GM19193 (cell line): Measurements from ENCODE around the gene WDR27.

ENCODE experiments used
- POLR2A ChIP-seq: IDR thresholded peaks from 4 replicates; pipeline ENCODE4 v1.6.1; 2011; ENCODE audit not compliant: insufficient read depth, insufficient read length; ENCODE audit errors: extremely low read depth

The WDR27 gene

GRCh38 chr6:169684056-169684455 lies 17.8 kb downstream of the WDR27 start:
- no peak for TF ChIP-seq POLR2A

- TF ChIP-seq POLR2A, result no peak
Observed at GRCh38 chr6:169678342-169678741, 23.5 kb downstream of the WDR27 start.

- TF ChIP-seq POLR2A, result no peak
Observed at GRCh38 chr6:169677096-169677495, 24.7 kb downstream of the WDR27 start.

GRCh38 chr6:169675011-169675410 lies 26.8 kb downstream of the WDR27 start:
- TF ChIP-seq POLR2A, result no peak

DNA sequence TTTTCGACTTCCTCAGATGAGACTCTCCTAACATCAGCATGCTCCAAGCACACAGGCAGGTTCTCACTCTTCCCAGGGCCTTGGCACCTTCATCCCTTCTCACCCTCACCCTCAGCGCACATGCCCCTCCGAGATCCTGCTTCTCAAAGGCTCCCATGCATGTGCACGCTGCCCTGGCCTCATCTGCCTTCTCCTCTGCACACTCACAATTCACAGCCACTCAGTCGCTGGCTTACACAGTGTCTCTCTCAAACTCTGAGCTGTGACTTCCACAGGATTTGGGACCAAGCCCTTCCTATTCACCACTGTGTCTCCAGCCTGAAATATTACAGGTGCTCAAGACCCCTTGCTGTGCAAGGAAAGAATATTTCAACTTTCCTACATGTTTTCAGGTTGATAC lies 30.3 kb downstream of the WDR27 start:
- TF ChIP-seq POLR2A, result no peak

- no peak for TF ChIP-seq POLR2A
Observed at GRCh38 chr6:169669889-169670288, 31.9 kb downstream of the WDR27 start.

- no peak for TF ChIP-seq POLR2A
Observed at GRCh38 chr6:169669147-169669546, 32.7 kb downstream of the WDR27 start.

GRCh38 chr6:169668203-169668847 lies 33.5 kb downstream of the WDR27 start:
- no peak for TF ChIP-seq POLR2A

DNA sequence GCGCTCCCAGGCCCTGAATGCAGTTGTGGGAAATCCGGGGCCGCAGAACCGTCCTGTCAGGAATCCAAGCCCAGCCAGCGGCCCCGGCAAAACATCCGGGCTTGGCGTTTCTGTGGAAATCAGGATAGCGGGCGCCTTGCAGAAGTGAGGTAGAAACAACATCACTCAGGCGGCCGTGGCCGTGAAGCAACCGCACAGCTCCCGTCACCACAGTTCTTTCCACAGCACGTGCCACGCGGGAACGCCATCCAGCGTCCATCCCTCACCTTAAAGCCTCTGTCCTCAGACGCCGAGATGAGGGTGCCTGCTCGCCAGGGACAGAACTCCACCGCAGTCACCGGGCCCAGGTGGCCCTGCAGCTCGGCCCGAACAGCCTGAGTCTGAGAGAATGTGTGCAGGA lies 34.1 kb downstream of the WDR27 start:
- no peak for TF ChIP-seq POLR2A

DNA sequence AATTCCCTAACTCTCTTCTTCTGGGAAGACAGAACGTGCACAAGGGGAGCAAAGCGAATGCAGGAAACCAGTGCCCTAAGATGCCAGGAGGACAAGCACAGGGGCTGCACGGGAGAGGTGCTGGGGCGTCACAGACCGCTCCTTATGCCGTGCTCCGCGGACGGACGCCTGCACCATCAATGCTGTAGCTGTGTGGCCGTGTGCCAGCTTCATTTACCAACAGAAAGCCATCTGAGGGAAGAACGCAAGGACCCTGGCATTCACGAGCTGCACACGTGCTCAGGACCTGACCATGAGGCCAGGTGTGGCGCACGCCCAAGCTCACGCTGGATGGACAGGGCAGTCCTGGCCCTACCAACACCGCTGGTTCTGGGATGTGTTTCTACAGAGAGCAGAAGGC lies 35.4 kb downstream of the WDR27 start:
- no peak for TF ChIP-seq POLR2A

- TF ChIP-seq POLR2A, result no peak
Observed at GRCh38 chr6:169665289-169665688, 36.5 kb downstream of the WDR27 start.

DNA sequence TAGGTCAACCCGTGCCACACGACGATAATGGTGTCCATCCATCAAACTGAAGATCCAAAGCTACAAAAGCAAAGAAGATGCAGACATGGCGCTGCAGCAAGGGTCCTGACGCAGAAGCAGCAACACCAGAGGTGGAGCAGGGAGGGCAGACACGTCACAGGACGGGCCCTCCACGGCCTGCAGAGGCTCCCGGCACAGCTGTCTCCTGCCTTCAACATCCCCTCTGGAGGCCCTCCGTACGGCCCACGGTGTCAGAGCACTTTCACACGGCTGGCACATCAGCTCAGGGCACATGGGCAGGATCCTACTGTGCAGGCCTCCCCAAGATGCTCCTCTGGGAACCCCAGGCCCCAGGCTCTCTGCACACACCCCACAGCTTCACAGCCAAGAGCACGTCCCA lies 37.6 kb downstream of the WDR27 start:
- no peak for TF ChIP-seq POLR2A

- no peak for TF ChIP-seq POLR2A
Observed at GRCh38 chr6:169663468-169663867, 38.4 kb downstream of the WDR27 start.

- no peak for TF ChIP-seq POLR2A
Observed at GRCh38 chr6:169661391-169661756, 40.5 kb downstream of the WDR27 start.

GRCh38 chr6:169660751-169661390 lies 41.0 kb downstream of the WDR27 start:
- no peak for TF ChIP-seq POLR2A

GRCh38 chr6:169659820-169660610 lies 41.8 kb downstream of the WDR27 start:
- no peak for TF ChIP-seq POLR2A
